GM19025 (cell line): ENCODE results near the gene MBOAT2.
A peak's percentile ranks its signal among the peaks of the same experiment; 100 is the strongest.

Experiments
- ATAC-seq: cut with Tn5 transposase; IDR thresholded peaks from one replicate; pipeline ENCODE4 v1.9.1; 2021; ENCODE audit warnings: mild to moderate bottlenecking, low read depth, moderate library complexity; ENCODE audit not compliant: unreplicated experiment

MBOAT2 gene

GRCh38 chr2:8836971-8837794 lies 166.3 kb downstream of the MBOAT2 start, which contains the start of gene KIDINS220:
Gene KIDINS220 (minus strand): TSS chr2:8837613. CDS start chr2:8827093, 10,520 bp downstream.
- peak; percentile 89 for ATAC-seq

DNA sequence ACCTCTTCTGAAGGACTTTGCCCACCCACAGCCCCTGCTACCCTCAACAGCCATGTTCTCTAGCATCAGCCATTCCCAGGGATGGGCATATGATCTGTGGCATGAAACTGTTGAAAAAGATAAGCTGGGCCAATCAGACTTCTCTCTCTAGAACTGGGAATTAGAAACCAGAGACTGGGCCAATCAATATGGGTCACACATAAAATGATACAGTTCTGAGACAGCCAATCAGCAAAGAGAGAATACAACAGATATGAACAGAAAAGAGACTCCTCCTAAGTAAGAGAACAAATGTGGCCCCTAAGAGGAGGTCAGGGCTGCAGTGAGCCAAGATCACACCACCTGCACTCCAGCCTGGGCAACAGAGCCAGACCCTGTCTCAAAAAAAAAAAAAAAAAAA lies 168.2 kb downstream of the MBOAT2 start:
- ATAC-seq = no peak

DNA sequence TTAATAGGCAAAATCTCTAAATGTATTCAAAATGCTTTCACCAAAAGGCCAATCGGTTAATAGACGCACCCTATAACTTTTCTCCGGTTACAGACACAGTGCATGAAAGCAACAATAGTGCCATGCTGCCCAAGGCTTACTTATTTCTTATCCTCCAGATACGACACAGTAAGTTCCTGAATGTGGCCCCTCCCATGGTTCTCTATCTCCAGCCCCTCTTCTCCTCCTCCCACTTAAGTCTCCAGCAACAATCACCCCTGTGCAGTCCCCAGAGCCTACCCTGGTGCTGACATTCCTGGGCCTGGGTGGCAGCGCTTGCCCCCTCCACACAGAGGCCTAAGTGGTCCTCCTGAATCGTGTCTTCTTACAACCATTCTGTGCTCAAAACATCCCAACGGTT lies 169.6 kb downstream of the MBOAT2 start:
- ATAC-seq = no peak

DNA sequence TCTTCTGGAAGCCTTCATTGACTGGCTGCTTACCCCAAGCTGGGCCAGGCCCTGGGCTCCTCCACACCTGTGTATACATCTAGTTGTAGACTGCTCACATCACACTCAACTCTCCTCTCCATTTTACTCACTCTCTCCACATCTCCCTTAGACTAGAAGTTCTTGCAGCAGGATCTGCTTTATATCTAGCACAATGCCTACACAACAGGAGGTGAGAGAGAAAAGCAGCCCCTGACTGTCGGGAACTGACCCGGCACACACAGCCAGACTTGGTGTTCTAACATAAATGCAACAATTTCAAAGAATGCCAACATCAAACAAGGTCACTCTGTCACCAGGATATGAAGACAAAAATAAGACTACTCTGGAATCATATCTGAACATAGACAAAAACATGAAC lies 172.0 kb downstream of the MBOAT2 start:
- no peak for ATAC-seq

DNA sequence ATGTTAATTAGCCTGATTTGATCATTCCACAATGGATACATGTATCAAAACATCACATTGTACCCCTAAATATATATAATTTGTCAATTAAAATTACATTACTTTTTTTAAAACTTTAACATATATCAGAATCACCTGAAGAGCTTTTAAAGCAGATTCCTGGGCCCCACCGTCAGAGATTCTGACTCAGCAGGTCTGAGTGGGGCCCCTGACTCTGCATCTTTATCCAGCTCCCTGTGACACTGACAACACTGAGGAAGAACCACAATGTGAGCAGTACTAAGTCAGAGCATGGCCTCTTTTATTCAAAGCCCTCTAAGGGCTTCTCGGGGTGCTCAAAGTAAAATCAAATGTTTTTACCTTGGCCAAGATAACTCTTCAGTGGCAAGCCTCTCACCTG lies 175.8 kb downstream of the MBOAT2 start:
- no peak for ATAC-seq

DNA sequence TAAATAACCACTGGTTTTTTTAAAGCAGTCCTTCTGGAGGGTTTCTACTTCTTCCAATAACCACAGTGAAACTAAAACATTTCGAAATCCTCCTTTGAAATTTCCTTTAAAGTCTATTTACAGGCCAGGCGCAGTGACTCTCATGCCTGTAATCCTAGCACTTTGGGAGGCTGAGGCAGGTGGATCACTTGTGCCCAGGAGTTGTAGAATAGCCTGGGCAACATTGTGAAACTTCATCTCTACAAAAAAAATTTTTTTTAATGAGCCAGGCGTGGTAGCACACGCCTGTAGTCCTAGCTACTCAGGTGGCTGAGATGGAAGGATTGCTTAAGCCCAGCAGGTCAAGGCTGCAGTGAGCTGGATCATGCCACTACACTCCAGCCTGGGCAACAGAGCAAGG lies 181.3 kb downstream of the MBOAT2 start:
- ATAC-seq = no peak

DNA sequence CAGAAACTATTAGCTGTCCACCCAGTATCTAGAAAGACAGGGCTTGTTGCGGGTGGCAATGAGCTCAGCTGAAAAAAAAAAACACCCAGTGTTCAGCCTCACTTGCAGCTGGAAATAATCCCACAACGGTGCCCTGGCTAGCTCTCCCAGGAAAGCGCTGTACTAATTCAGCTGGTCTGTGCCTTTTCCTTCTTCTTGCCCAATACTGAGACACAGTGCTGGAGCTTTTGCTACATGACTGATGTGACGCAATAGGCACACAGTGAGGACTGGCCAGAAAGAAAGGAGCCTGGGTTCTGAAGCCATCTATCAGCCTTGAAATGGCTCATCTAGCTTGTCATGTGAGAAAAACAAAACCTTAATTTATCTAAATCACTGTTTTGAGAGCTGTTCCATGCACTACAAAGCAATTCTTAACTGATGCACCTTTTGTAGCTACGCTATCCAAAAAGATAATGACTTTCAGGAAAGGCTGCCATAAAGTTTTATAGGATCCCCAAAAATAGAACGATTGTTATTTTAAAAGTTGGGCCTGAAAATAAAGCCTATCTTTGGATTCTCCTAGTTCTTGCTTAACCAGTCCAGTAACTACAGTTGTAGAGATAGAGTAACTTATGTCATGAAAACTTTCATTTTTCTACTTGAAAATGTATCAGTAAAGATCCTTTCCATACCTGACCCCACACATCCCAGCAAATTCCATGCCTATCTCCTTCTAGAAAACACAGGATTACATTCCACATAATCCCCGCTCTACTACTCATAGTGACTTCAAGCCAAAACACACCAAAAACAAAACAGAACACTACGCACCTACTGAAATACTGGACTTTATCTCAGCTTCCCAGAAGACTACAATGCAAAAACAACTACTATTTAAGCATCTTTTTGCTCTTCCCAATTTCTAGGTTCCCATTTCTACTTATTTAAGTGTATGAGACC lies 181.9 kb downstream of the MBOAT2 start:
- no peak for ATAC-seq

DNA sequence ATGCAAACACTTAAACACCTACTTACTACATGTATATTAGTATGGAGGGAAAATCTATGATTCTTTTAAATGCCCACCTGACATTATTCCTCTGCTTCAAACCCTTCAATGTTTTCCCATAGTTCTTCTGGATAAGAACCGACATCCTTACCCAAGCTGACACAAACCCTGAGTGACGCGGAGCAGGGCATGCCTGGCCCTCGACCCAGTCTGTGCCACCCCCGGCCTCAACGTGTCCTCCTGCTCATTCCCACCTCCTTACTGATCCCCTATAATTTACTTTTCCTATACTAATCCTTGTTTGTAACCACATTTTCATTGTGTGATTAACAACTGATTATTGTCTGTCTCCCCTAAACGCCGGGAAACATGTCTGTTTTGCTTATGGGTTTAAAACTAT lies 183.5 kb downstream of the MBOAT2 start:
- ATAC-seq = no peak

- ATAC-seq = no peak
Measured at GRCh38 chr2:8819194-8819593, 184.3 kb downstream of the MBOAT2 start.

DNA sequence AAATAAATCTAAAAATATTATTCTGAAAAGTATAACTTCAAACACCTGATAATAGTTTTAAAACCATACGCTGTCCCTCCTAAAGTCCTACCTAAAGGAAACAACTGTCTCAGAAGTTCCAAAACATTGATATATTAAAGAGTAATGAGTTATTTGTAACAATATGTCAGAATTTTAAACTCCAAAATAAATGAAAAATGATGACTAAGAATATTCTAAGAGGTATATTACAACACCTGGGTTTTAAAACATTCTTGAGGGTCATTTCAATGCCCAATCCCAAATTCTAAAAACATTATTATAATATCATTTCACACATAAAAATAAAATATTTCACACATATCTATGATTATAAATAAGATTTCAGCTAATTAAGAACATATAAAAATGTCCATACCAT lies 186.3 kb downstream of the MBOAT2 start:
- no peak for ATAC-seq

- no peak for ATAC-seq
Measured at GRCh38 chr2:8806885-8807704, 196.4 kb downstream of the MBOAT2 start.

DNA sequence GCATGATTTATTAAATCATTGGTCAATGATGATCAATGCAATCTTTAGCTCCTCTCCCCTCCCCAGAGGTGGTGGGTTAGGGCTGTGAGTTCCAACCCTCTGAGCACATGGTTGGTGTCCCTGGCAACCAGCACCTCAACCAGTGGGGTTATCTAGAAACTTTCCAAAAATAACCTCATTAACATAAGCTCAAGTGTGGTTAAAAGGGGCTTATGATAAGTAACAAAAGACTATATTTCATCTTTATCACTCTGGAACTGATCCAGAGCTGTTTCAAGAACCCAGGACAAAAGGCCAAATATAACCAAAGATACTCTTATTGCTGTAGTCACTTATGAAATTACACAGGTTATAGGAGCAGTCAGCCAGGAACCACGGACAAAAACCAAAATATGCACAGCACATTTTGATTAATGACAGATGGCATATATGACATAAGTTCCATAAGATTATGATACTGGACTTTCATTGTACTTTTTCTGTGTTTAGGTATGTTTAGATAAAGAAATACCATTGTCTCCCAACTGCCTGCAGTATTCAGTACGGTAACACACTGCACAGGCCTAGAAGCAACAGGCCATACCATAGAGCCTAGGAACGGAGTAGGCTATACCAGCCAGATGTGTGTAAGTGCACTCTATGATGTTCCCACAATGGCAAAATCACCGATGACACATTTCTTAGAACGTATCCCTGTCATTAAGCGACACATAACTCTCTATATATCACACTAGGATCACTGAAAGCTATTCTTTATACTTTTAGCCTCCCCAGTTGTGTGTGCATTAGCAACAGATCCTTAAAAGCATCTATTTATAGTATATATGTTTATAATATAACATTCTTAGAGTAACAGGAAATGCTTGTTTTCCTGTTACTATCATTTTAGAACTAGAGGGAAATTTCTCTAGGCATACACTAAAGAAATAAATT lies 197.9 kb downstream of the MBOAT2 start:
- ATAC-seq = no peak

DNA sequence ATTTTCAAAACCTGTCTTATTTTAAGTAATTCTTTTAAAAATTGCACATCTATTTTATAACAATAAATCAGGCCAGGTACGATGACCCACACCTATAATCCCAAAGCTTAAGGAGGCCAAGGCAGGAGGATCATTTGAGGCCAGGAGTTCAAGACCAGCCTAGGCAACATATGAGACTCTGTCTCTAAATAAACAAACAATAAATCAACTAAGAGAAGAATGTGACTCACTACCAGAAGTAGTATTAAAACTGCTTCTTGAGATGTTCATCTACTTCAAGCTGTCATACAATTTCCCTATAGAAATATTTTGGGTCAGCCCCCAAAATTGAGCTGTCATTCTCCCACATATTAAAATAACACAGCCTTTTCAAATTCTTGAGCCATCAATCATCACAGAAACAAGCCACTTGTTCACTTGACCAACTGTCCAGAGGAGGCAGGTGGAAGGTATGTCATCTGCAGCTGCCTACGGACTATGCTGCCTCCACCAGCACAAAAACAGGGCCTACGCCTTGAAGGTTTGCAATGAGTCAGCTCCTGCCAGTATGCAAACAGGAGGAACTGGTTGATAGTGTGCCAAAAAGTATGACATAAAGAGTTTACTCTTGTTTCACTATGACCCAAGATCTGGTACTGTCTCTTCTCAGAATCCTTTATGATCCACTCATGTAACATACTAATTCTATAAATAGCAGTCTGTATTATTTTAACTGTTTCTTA lies 199.7 kb downstream of the MBOAT2 start:
- peak; percentile 99 for ATAC-seq

- ATAC-seq = no peak
Measured at GRCh38 chr2:8802741-8803140, 200.7 kb downstream of the MBOAT2 start.
